HG03378 (cell line): ENCODE data around the gene MAP4K3.

Experiments used
- ATAC-seq: cut with Tn5 transposase; IDR thresholded peaks from one replicate; pipeline ENCODE4 v1.9.1; 2021; ENCODE audit warnings: mild to moderate bottlenecking, moderate library complexity; ENCODE audit not compliant: unreplicated experiment

Gene MAP4K3

GRCh38 chr2:39436592-39437521 lies at the start of gene MAP4K3:
TSS of gene MAP4K3 (minus strand) at chr2:39437285. CDS start at chr2:39436987, 298 bp downstream.
- ATAC-seq = peak; percentile 56

GRCh38 chr2:39486071-39486470 lies 49.0 kb upstream of the MAP4K3 start:
- ATAC-seq = no peak

- ATAC-seq = no peak
Observed at GRCh38 chr2:39484620-39485495, 47.8 kb upstream of the MAP4K3 start.

GRCh38 chr2:39484206-39484605 lies 47.1 kb upstream of the MAP4K3 start:
- ATAC-seq = no peak

- no peak for ATAC-seq
Observed at GRCh38 chr2:39483534-39483933, 46.4 kb upstream of the MAP4K3 start.

GRCh38 chr2:39481611-39482010 lies 44.5 kb upstream of the MAP4K3 start:
- no peak for ATAC-seq

- no peak for ATAC-seq
Observed at GRCh38 chr2:39479696-39480095, 42.6 kb upstream of the MAP4K3 start.

GRCh38 chr2:39479053-39479670 lies 42.1 kb upstream of the MAP4K3 start:
- ATAC-seq = no peak

- ATAC-seq = peak; percentile 97
Observed at GRCh38 chr2:39476524-39476923, 39.4 kb upstream of the MAP4K3 start.

GRCh38 chr2:39475006-39475405 lies 37.9 kb upstream of the MAP4K3 start:
- ATAC-seq = no peak

GRCh38 chr2:39470580-39470979 lies 33.5 kb upstream of the MAP4K3 start:
- ATAC-seq = peak; percentile 64

GRCh38 chr2:39469807-39470206 lies 32.7 kb upstream of the MAP4K3 start:
- peak; percentile 90 for ATAC-seq

GRCh38 chr2:39468579-39469451 lies 31.7 kb upstream of the MAP4K3 start:
- no peak for ATAC-seq

GRCh38 chr2:39466311-39466710 lies 29.2 kb upstream of the MAP4K3 start:
- no peak for ATAC-seq

GRCh38 chr2:39464864-39465263 lies 27.8 kb upstream of the MAP4K3 start:
- ATAC-seq = no peak

GRCh38 chr2:39455826-39456225 lies 18.7 kb upstream of the MAP4K3 start:
- no peak for ATAC-seq

GRCh38 chr2:39452396-39452795 lies 15.3 kb upstream of the MAP4K3 start:
- no peak for ATAC-seq

GRCh38 chr2:39451954-39452353 lies 14.9 kb upstream of the MAP4K3 start:
- ATAC-seq = no peak

GRCh38 chr2:39448169-39448502 lies 11.1 kb upstream of the MAP4K3 start:
- ATAC-seq = no peak
